ENCODE results near the gene TRIOBP.
"Not testable (repeated sequence)": the region's sequence is repeated elsewhere in the genome, so short reads cannot be mapped to it uniquely, and the experiment has no call there.

The TRIOBP gene

GRCh38 chr22:37655252-37655563, 41.6 kb upstream of the TRIOBP start:
- TF ChIP-seq CTCF (IDR thresholded peaks at IDR 0.05; ENCODE audit: low read depth, low read length, missing control alignments), result no peak
- H3K27me3 ChIP-seq (replicated peaks), result no peaks in the 10 kb centered on the region
- H3K4me3 ChIP-seq (ENCODE audit: low read depth, low read length), result no peak overlapping the region
- H3K27ac ChIP-seq, result no peak overlapping the region
- H3K36me3 ChIP-seq (replicated peaks), result peaks cover 32% of the 10 kb centered on the region
- no peak for DNase-seq
- in situ Hi-C loops (cut with HindIII; ENCODE audit: low pct_ligation_motif_present, low sequenced_read_pairs), result no loop called here

GRCh38 chr22:37656583-37656982, 40.3 kb upstream of the TRIOBP start:
- H3K4me3 ChIP-seq (ENCODE audit: low read depth, low read length); DNase-seq; in situ Hi-C loops (cut with HindIII; ENCODE audit: low pct_ligation_motif_present, low sequenced_read_pairs); H3K27me3 ChIP-seq (replicated peaks); H3K27ac ChIP-seq: not testable (repeated sequence)
- H3K36me3 ChIP-seq (replicated peaks), result peaks cover 20% of the 10 kb centered on the region

- peaks cover 11% of the 10 kb centered on the region for H3K36me3 ChIP-seq (replicated peaks)
- H3K27ac ChIP-seq, result peak overlapping the region; percentile 46
- no peak for TF ChIP-seq CTCF (IDR thresholded peaks at IDR 0.05; ENCODE audit: low read depth, low read length, missing control alignments)
- in situ Hi-C loops (cut with HindIII; ENCODE audit: low pct_ligation_motif_present, low sequenced_read_pairs), result no loop called here
- no peaks in the 10 kb centered on the region for H3K27me3 ChIP-seq (replicated peaks)
- DNase-seq, result no peak
- H3K4me3 ChIP-seq (ENCODE audit: low read depth, low read length), result peak overlapping the region; percentile 62
Observed at GRCh38 chr22:37657590-37658132, 39.2 kb upstream of the TRIOBP start.

- H3K27ac ChIP-seq, result peak within 1 kb of the TSS; percentile 46
- H3K36me3 ChIP-seq (replicated peaks), result peaks cover 4% of the 10 kb centered on the region
- H3K27me3 ChIP-seq (replicated peaks), result no peaks in the 10 kb centered on the region
- TF ChIP-seq CTCF (IDR thresholded peaks at IDR 0.05; ENCODE audit: low read depth, low read length, missing control alignments), result no peak
- DNase-seq, result peak; percentile 100
- in situ Hi-C loops (cut with HindIII; ENCODE audit: low pct_ligation_motif_present, low sequenced_read_pairs), result no loop called here
- peak within 1 kb of the TSS; percentile 71 for H3K4me3 ChIP-seq (ENCODE audit: low read depth, low read length)
Observed at GRCh38 chr22:37658133-37659065, 38.4 kb upstream of the TRIOBP start, which contains the start of gene PDXP. Gene PDXP (plus strand): TSS chr22:37658723. CDS start chr22:37658783, 60 bp downstream.

GRCh38 chr22:37659066-37659896, 37.6 kb upstream of the TRIOBP start:
- DNase-seq, result no peak
- no peaks in the 10 kb centered on the region for H3K27me3 ChIP-seq (replicated peaks)
- no peak overlapping the region for H3K27ac ChIP-seq
- no peak for TF ChIP-seq CTCF (IDR thresholded peaks at IDR 0.05; ENCODE audit: low read depth, low read length, missing control alignments)
- peak overlapping the region; percentile 71 for H3K4me3 ChIP-seq (ENCODE audit: low read depth, low read length)
- in situ Hi-C loops (cut with HindIII; ENCODE audit: low pct_ligation_motif_present, low sequenced_read_pairs), result no loop called here
- no peaks in the 10 kb centered on the region for H3K36me3 ChIP-seq (replicated peaks)
